GM19035 (cell line): ENCODE data around the gene CD300LD.
"Not testable (repeated sequence)": the region's sequence is repeated elsewhere in the genome, so short reads cannot be mapped to it uniquely, and the experiment has no call there.

Experiments
- ATAC-seq: cut with Tn5 transposase; IDR thresholded peaks from one replicate; pipeline ENCODE4 v1.9.1; 2021; ENCODE audit not compliant: unreplicated experiment

CD300LD gene

GRCh38 chr17:74573635-74574034, 18.4 kb downstream of the CD300LD start:
- ATAC-seq, result not testable (repeated sequence)

GRCh38 chr17:74573169-74573568, 18.9 kb downstream of the CD300LD start:
- no peak for ATAC-seq

GRCh38 chr17:74571621-74572270, 20.3 kb downstream of the CD300LD start:
- no peak for ATAC-seq

- ATAC-seq, result no peak
Observed at GRCh38 chr17:74569020-74570003, 22.8 kb downstream of the CD300LD start.

DNA sequence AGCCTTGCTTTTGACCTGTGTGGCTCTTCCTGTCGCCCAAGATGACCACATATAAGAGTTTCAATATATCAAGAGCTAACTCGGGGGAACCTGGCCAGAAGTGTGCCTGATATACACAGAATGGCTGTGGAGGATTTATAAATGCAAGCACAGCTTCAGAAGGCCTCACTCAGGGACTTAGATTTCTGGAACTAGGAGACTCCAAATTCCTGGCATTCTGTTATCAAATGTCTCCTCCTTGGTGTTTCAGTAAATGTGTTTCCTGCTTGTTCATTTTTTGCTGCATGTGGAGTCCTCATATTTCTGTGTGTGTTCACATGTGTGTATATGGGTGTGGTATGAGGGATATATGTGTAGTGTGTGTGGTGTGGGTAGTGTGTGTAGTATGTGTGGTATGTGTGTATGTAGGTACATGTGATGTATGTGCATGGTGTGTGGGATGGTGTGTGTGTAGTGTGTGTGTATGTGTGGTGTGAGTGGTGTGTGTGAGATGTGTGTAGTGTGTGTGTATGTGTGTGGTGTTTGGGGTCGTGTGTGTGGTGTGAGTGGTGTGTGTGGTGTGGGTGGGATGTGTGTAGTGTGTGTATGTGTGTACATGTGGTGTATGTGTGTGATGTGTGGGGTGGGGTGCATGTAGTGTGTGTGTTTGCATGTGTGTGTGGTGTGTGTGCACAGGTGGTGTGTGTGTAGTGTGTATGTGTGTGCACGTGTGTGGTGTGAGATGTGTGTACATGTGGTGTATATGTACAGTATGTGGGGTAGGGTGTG, 23.8 kb downstream of the CD300LD start:
- ATAC-seq, result no peak

GRCh38 chr17:74567397-74567796, 24.7 kb downstream of the CD300LD start, which contains the start of gene CD300H:
Gene CD300H, minus strand, starts transcription at chr17:74567509.
- no peak for ATAC-seq

DNA sequence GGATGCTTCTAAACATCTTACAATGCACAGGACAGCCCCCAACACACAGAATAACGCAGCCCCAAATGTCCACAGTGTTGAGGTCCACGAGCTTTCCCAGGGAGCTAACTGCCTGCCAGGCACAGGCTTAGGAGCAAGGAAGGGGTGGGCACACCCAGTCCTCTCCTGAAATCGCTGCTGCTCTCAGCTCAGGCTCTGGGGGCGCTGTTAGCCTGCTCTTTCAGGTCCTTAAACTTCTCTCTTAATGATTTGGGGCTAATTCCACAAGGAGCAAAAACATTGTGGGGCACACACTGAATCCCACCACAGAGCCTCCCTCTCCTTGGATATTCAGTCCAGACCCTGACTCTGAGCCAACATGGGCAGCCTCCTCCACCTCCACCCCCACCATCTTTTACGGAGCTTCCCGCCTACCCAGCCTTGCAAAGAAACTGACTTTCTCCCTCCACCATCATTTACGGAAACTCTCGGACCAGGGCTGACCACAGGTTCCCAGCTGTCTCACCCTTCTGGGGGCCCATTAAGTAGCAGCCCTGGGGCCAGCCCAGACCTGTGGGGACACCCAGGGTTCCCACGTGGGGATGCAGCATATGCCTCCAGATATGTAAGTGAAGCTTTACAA, 25.8 kb downstream of the CD300LD start:
- ATAC-seq, result no peak

GRCh38 chr17:74565126-74565525, 27.0 kb downstream of the CD300LD start:
- no peak for ATAC-seq

GRCh38 chr17:74563358-74563757, 28.7 kb downstream of the CD300LD start:
- no peak for ATAC-seq

DNA sequence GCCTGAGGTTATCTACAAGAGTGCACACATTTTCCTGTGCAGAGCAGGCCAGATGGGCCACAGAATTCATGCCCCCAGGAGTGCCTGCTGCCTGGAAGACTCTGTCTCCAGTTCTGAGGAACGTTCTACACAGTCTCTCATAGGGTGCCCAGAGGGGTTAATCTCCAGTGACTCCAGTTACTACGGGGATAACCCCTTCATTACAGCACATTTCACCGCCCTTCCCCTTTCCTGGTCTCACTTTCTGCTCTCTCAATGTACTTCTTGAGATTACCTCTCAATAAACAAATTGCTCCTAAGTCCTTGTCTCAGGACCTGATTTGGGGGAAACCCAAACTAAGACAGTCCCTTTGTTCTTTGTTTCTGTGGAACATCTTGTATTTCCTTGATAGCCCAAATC, 30.5 kb downstream of the CD300LD start:
- no peak for ATAC-seq

- no peak for ATAC-seq
Observed at GRCh38 chr17:74558882-74559519, 33.1 kb downstream of the CD300LD start.

DNA sequence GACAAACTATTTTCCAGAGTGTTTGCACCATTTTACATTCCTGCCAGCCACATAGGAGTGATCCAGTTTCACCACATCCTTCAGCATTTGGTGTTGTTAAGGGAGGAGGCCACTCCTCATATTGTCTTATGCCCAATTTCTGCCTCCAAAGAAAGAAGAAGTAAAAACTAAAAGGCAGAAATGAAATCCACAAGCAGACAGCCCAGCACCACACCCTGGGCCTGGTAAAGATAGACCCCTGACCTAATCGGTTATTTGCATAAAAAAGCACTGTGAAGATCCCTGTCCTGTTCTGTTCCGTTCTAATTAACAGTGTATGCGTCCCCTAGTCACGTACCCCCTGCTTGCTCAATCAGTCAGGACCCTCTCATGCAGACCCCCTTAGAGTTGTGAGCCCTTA, 33.7 kb downstream of the CD300LD start:
- ATAC-seq, result not testable (repeated sequence)

DNA sequence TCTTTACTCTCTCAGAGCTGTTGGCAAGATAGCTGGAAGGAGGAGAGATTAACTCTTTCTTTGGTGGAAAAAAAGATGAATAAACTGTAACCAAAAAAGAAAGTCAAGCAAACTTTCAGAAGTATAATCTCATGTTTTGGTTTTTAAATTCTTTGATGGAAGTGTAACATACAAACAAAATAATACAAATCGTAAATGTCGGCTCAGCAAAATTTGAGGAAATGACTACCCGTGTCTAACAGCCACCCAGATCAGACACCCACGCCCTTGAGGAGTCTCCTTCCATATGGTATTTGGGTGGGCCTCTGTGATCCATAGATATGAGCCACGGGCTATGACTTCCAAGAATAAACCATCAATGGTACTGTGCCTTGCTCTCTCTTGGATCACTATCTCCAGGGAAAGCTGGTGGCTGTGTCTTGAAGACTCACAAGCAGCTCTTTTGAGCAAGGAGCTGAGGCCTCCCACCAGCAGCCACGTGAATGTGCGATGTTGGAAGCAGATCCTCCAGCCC, 36.6 kb downstream of the CD300LD start:
- ATAC-seq, result no peak

DNA sequence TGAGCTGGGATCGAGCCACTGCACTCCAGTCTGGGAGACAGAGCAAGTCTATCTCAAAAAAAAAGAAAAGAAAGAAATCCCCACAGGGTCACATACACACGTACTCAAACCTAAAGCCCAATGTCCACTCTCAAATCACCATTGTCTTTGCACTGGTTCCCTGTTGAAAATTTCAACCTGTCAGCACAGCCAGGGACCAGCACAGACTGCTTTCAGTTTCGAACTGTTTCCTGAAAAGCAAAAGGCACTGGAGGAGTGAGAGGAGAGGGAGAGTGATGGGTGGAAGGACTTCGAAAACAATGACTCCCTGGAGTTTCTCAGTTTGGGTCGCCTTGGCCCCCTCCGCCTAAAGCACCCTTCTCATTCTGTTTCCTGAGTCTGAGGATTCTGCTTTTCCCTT, 37.2 kb downstream of the CD300LD start:
- no peak for ATAC-seq

DNA sequence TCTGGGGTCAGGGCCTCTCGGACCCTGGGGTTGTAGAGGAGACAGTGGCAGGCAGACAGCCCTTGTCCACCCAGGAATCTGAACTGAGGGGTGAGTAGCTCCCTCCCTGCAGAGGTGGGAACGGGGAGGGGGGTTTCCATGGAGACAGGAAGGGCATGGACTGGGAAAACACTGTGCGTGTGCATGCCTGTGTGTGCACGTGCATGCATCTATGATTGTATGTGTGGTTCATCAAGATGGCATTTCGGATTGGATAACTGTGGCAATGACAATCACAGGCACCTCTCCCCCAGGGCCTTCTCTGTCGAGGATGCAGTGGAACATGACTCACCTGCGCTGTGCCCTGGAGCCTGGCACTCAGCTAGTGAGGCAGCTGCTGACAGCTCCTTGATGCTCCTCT, 40.0 kb downstream of the CD300LD start:
- no peak for ATAC-seq

DNA sequence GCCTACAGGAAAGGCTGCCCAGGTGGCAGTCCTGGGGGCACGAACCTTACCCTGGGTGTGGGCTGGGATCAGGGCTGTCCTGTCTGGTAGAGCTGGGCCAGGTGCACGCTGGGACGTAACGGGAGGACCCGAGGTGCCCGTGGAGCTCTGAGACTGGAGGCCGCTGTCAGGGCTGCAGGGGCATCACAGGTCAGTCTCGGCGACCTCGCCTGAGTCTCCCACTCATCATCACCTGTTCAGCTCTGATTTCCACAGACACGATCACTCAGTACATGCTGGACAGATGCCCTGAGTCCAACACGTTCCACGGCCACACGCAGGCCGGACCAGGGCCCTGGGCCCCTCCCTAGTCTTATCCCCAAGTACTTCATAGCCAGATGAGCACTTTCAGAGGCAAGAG, 41.5 kb downstream of the CD300LD start:
- ATAC-seq, result no peak

GRCh38 chr17:74549343-74549742, 42.7 kb downstream of the CD300LD start:
- no peak for ATAC-seq

- ATAC-seq, result no peak
Observed at GRCh38 chr17:74547736-74548135, 44.3 kb downstream of the CD300LD start.

- no peak for ATAC-seq
Observed at GRCh38 chr17:74547264-74547663, 44.8 kb downstream of the CD300LD start.

GRCh38 chr17:74546586-74546985, 45.5 kb downstream of the CD300LD start:
- no peak for ATAC-seq
